DMS53 (cell line): ENCODE data around the gene PLB1.
A peak's percentile ranks its signal among the peaks of the same experiment; 100 is the strongest.
"Not testable (repeated sequence)": the region's sequence is repeated elsewhere in the genome, so short reads cannot be mapped to it uniquely, and the experiment has no call there.

Experiments
- DNase-seq: peaks from one replicate; lab custom pipeline; 2025; lab: John Stamatoyannopoulos, UW

The PLB1 gene

GRCh38 chr2:28533044-28533680 is 37.3 kb downstream of the PLB1 start:
- DNase-seq, result no peak

- no peak for DNase-seq
Measured at GRCh38 chr2:28534817-28535216, 39.0 kb downstream of the PLB1 start.

- no peak for DNase-seq
Measured at GRCh38 chr2:28538134-28538533, 42.3 kb downstream of the PLB1 start.

- no peak for DNase-seq
Measured at GRCh38 chr2:28538652-28539051, 42.8 kb downstream of the PLB1 start.

- DNase-seq, result no peak
Measured at GRCh38 chr2:28539118-28539541, 43.3 kb downstream of the PLB1 start.

- no peak for DNase-seq
Measured at GRCh38 chr2:28543316-28544035, 47.6 kb downstream of the PLB1 start.

- no peak for DNase-seq
Measured at GRCh38 chr2:28544036-28544346, 48.1 kb downstream of the PLB1 start.

- DNase-seq, result no peak
Measured at GRCh38 chr2:28544405-28544921, 48.6 kb downstream of the PLB1 start.

GRCh38 chr2:28544922-28545589 is 49.2 kb downstream of the PLB1 start:
- peak; percentile 77 for DNase-seq

GRCh38 chr2:28545590-28546200 is 49.8 kb downstream of the PLB1 start:
- peak; percentile 9 for DNase-seq

GRCh38 chr2:28546242-28546641 is 50.4 kb downstream of the PLB1 start:
- DNase-seq, result no peak

- no peak for DNase-seq
Measured at GRCh38 chr2:28547223-28547860, 51.5 kb downstream of the PLB1 start.

- DNase-seq, result no peak
Measured at GRCh38 chr2:28547906-28548600, 52.2 kb downstream of the PLB1 start.

- not testable (repeated sequence) for DNase-seq
Measured at GRCh38 chr2:28550345-28550744, 54.5 kb downstream of the PLB1 start.

GRCh38 chr2:28552045-28552823 is 56.4 kb downstream of the PLB1 start:
- no peak for DNase-seq

- no peak for DNase-seq
Measured at GRCh38 chr2:28556303-28556702, 60.4 kb downstream of the PLB1 start.

GRCh38 chr2:28557389-28558131 is 61.7 kb downstream of the PLB1 start:
- no peak for DNase-seq

- DNase-seq, result no peak
Measured at GRCh38 chr2:28558158-28558820, 62.4 kb downstream of the PLB1 start.

GRCh38 chr2:28558918-28559317 is 63.1 kb downstream of the PLB1 start:
- DNase-seq, result no peak

GRCh38 chr2:28563869-28564268 is 68.0 kb downstream of the PLB1 start:
- DNase-seq, result no peak
